Body of pancreas (tissue), 4 donors: ENCODE results near the gene CAPN10.

ENCODE experiments used
- CTCF ChIP-seq, 7 experiments: fragments of 450-650 bp in 4 of 7; fragments of 200-600 bp in 3 of 7; sonication (generic) in 3 of 7; IDR thresholded peaks; one replicate each; pipeline ENCODE4 v1.5.1; 2016 to 2019; ENCODE audit warnings: antibody characterized with exemption in 7 of 7
- POLR2A ChIP-seq, 3 donors: fragments of 450-650 bp; IDR thresholded peaks; one replicate each; pipeline ENCODE4 v1.6.1; 2016; ENCODE audit warnings: antibody characterized with exemption in 3 of 3, mild to moderate bottlenecking in 2 of 3

- no peak for TF ChIP-seq POLR2A (IDR thresholded peaks at IDR 0.05)
- TF ChIP-seq CTCF (IDR thresholded peaks at IDR 0.05), result no peak
Measured at GRCh38 chr2:240579071-240579762, 7.3 kb upstream of the CAPN10 start.
